GM06990 (cell line): Measurements from ENCODE around the gene MAP2K3.

Experiments used
- DNase-seq: peaks from one replicate; pipeline ENCODE4 v3.0.0-alpha.2; 2011; ENCODE audit not compliant: insufficient read length; ENCODE audit errors: extremely low read depth
- H3K27me3 ChIP-seq: replicated peaks from 2 replicates; pipeline ENCODE4 v1.6.0; 2011; ENCODE audit warnings: low read length; ENCODE audit not compliant: control insufficient read depth, insufficient read depth
- H3K36me3 ChIP-seq: 2 replicates; pipeline ENCODE4 v1.5.1; 2011; ENCODE audit warnings: low read length; ENCODE audit not compliant: control insufficient read depth, insufficient read depth
- H3K4me3 ChIP-seq: replicated peaks from 2 replicates; pipeline ENCODE4 v1.5.1; 2011; ENCODE audit warnings: low read depth, mild to moderate bottlenecking, control low read depth, low read length
- TF ChIP-seq, protein P1 (sequence below): IDR thresholded peaks from 2 replicates; pipeline ENCODE4 v1.5.1; 2011; ENCODE audit warnings: low read length, control low read depth, mild to moderate bottlenecking, inconsistent platforms; ENCODE audit not compliant: insufficient read depth, poor library complexity, severe bottlenecking

MAP2K3 gene

DNA sequence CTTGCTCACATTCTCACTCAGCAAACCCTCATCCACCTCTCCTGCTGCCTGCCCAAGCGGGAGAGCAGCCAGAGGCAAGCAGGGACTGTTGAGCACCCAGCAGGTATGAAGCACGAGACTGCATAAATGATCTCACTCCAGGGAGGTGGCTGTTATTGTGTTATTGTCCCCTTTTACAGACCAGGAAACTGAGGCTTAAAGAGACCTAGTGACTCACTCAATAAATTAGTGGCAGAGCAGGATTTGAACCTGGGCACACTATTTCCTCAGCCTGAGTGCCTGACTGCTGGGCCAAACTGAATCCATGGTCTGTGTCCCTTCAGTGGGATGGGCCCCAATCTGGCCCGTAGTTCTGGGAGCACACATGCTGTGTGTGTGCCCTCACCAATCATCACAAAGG, 12.3 kb upstream of the MAP2K3 start:
- H3K36me3 ChIP-seq: no peaks in the 10 kb centered on the region
- TF ChIP-seq, protein P1, sequence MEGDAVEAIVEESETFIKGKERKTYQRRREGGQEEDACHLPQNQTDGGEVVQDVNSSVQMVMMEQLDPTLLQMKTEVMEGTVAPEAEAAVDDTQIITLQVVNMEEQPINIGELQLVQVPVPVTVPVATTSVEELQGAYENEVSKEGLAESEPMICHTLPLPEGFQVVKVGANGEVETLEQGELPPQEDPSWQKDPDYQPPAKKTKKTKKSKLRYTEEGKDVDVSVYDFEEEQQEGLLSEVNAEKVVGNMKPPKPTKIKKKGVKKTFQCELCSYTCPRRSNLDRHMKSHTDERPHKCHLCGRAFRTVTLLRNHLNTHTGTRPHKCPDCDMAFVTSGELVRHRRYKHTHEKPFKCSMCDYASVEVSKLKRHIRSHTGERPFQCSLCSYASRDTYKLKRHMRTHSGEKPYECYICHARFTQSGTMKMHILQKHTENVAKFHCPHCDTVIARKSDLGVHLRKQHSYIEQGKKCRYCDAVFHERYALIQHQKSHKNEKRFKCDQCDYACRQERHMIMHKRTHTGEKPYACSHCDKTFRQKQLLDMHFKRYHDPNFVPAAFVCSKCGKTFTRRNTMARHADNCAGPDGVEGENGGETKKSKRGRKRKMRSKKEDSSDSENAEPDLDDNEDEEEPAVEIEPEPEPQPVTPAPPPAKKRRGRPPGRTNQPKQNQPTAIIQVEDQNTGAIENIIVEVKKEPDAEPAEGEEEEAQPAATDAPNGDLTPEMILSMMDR: no peak
- no peak for DNase-seq

DNA sequence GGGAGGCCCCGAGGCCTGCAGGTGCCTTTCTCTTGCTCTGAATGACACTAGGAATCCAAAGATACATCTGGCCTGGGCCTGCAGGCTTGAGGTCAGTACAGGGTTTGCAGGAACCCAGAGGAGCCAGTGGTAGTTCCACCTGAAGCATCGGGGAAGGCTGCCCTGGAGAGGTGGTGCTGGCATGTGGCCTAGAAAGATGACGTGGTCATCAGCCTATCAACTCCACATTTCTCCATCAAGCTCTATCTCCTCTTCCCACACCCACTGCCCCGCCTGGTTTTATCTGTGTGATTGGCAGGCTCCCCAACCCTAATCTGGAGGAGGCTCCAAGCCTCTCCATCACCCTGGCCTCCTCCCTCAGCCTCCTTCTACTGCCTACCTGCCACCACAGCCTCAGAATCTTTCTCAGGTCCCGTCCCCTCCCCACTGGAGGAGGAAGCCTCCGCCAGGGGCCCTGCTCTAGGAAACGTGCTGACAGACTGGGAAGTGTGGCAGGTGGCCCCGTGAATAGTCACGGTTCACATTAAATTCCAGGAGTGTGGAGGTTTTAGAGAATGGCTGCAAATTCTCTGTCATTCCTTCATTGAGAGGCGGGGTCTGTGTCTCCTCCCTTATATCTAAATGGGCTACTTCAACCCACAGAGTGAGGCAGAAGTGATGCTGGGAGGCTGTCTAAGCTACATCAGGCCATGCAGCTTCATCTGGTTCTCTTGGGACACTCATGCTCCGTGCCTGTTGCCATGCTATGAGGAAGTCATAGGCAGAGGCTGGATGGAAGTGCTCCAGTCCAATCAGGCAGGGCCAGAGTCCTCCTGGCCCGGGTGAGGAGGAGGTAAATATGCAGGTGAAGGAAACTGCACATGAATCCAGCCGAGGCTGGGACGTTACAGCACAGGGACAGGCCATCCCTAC, 11.4 kb upstream of the MAP2K3 start:
- Histone ChIP-seq H3K36me3 (no peaks in the 10 kb centered on the region), H3K4me3 (no peak overlapping the region), H3K27me3 (no peaks in the 10 kb centered on the region)
- no peak for DNase-seq
- TF ChIP-seq, protein P1: no peak

More for the DNA sequence above, 12.3 kb upstream of the MAP2K3 start:
- H3K27me3 ChIP-seq: no peaks in the 10 kb centered on the region
- no peak overlapping the region for H3K4me3 ChIP-seq

DNA sequence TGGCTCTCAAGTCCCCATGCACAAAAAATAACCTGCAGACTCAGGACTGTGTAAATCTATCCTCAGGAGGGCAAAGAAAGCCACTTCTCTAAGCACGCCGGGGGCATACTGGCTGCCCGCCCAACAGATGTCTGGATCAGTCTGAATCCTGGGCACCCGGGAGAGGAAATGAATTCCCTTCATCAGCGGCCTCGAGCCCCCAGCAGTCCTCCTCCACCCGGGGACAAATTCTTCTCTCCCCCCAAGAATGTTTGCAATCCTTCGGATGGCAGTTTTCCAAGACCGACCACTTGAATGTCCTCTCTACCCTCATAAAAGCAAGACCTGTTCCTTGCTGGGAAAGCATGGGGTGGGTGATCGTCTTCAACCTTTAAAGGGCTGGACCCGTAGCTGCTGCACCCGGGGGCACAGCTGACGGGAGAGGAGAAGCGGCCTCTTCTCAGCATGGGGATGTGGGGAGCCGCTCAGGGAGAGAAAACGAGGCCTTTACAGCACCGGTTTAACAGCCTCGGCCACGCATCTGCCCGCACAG, 9.4 kb upstream of the MAP2K3 start:
- DNase-seq: no peak
- peak overlapping the region; percentile 74 for H3K4me3 ChIP-seq
- H3K36me3 ChIP-seq: no peaks in the 10 kb centered on the region
- H3K27me3 ChIP-seq: no peaks in the 10 kb centered on the region; the same call in 1 of the 2 replicates
- TF ChIP-seq, protein P1: no peak

DNA sequence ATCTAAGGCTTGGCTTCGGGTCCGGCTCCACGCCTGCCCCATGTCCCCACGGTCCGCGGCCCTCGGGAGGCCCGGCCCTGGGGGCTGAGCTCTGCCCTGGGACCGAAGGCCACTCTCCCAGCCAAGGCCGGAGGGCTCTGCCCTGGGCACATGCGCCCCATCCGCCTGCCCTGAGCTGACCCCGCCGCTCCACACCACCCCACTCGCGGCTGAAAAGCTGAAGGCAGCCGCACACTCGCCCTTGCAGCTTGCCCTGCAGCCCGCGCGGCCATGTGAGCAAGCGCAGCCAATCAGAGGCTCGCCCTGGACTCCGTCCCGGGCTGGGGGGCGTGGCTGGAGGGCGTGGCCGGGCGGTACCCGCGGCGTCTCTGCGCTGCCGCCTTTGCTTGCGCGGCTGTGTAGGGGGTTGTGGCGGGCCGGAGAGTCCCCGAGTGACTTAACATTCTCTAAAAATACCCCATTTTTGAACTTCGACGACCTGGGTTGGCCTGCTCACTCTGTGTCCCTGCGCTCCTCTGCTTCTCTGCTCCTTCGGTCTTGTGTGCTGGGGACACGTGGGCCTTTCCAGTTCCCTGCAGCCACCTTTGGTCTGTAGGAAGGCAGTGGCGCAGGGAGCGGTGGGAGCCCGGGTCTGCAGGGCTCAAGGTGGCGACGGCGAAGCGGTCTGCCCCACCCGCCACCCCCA, 8.8 kb upstream of the MAP2K3 start:
- H3K4me3 ChIP-seq: peak overlapping the region; percentile 74
- no peaks in the 10 kb centered on the region for H3K36me3 ChIP-seq
- TF ChIP-seq, protein P1: no peak
- H3K27me3 ChIP-seq: no peaks in the 10 kb centered on the region; the same call in 1 of the 2 replicates
- DNase-seq: peak; percentile 94

DNA sequence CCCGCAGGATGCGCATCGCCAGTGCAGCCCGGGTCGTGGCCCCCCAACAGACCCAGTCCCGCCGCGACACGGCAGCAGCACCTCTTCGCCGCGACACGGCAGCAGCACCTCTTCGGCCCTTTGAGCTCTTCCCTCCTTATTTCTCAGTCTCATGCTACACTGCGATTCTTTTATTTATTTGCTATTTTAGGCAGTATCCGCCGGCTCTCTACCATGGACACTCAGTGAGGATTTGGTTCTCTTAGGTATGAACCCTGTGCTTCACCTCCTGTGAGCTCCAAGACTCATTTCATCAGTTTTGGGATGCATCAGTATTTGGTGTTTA, 8.3 kb upstream of the MAP2K3 start:
- Histone ChIP-seq H3K4me3 (peak overlapping the region; percentile 74), H3K36me3 (no peaks in the 10 kb centered on the region), H3K27me3 (no peaks in the 10 kb centered on the region; the same call in 1 of the 2 replicates)
- TF ChIP-seq, protein P1: no peak
- DNase-seq: no peak
